Endodermal cell (in vitro differentiated cells): ENCODE data around the gene SPPL3. TPM values are rescaled to one million over a fixed set of nuclear protein-coding genes. Genes with fewer than 3 reads are reported as not detected.

Experiments
- DNase-seq: peaks from one replicate; pipeline ENCODE4 v3.0.0-alpha.2; 2017
- H3K27ac ChIP-seq: 2 replicates; pipeline ENCODE4 v1.5.1; 2013; ENCODE audit warnings: mild to moderate bottlenecking, low read depth, low read length, moderate library complexity
- H3K27me3 ChIP-seq: 2 replicates; pipeline ENCODE4 v1.6.1; 2013; ENCODE audit warnings: mild to moderate bottlenecking, low read length, moderate library complexity; ENCODE audit not compliant: insufficient read depth, control insufficient read depth, poor library complexity, severe bottlenecking
- H3K36me3 ChIP-seq: 2 replicates; pipeline ENCODE4 v1.7.0; 2013; ENCODE audit warnings: mild to moderate bottlenecking, low read length, moderate library complexity; ENCODE audit not compliant: control insufficient read depth, insufficient read depth
- H3K4me1 ChIP-seq: one replicate; pipeline ENCODE4 v1.7.0; 2013; ENCODE audit warnings: low read length; ENCODE audit not compliant: control insufficient read depth, insufficient read depth
- H3K4me3 ChIP-seq: 2 replicates; pipeline ENCODE4 v1.5.1; 2013; ENCODE audit warnings: mild to moderate bottlenecking, low read length, moderate library complexity
- H3K9ac ChIP-seq: 2 replicates; pipeline ENCODE4 v1.6.1; 2013; ENCODE audit warnings: mild to moderate bottlenecking, low read length, moderate library complexity; ENCODE audit not compliant: poor library complexity, severe bottlenecking; ENCODE audit errors: extremely low read depth
- H3K9me3 ChIP-seq: 2 replicates; pipeline ENCODE4 v1.6.1; 2013; ENCODE audit warnings: mild to moderate bottlenecking, low read length, moderate library complexity; ENCODE audit not compliant: control insufficient read depth
- H3K27ac Mint-ChIP-seq: 2 replicates; pipeline ENCODE4 v1.8.0; 2020; ENCODE audit warnings: mixed read lengths
- H3K27me3 Mint-ChIP-seq: 2 replicates; pipeline ENCODE4 v1.8.0; 2021; ENCODE audit warnings: mild to moderate bottlenecking, mixed read lengths; ENCODE audit not compliant: insufficient read depth
- H3K36me3 Mint-ChIP-seq: 2 replicates; pipeline ENCODE4 v1.8.0; 2020; ENCODE audit warnings: low read depth, mixed read lengths
- H3K4me1 Mint-ChIP-seq: 2 replicates; pipeline ENCODE4 v1.8.0; 2020; ENCODE audit warnings: mixed read lengths
- H3K4me3 Mint-ChIP-seq: 2 replicates; pipeline ENCODE4 v1.8.0; 2020; ENCODE audit warnings: mild to moderate bottlenecking, moderate library complexity, mixed read lengths
- H3K9me3 Mint-ChIP-seq: 2 replicates; pipeline ENCODE4 v1.8.0; 2020; ENCODE audit warnings: mild to moderate bottlenecking, mixed read lengths
- CTCF ChIP-seq: fragments of 200-600 bp; sonication (generic); conservative IDR thresholded peaks from 2 replicates; pipeline ENCODE4 v1.5.0; 2021; ENCODE audit warnings: antibody characterized with exemption, mild to moderate bottlenecking
- WGBS, 2 experiments: methylation state at CpG; one replicate each; pipeline versions ENCODE4 v1.1.5 to v1.1.7; 2013; ENCODE audit warnings: missing lambda C conversion rate in 2 of 2, mixed read lengths in 1 of 2; ENCODE audit not compliant: insufficient coverage in 1 of 2, insufficient read length in 1 of 2; 5-methylcytosine and 5-hydroxymethylcytosine counted together
- total RNA-seq, 2 donors: library from RNA; stranded (reverse); fragmentation: NEBNext Ultra II Directional in 1 of 2; extraction: Animal tissue kit (Norgen Biotek cat#: 25700) in 1 of 2; gene quantifications; 2 replicates in 1 of 2; 3 replicates in 1 of 2; pipeline ENCODE4 v1.2.1, GENCODE V29; 2021

Gene SPPL3
- total RNA-seq, 2 donors from 2014 or later, result 41.1 to 46.8 TPM

- Mint-ChIP-seq H3K27ac (no peak overlapping the region), H3K4me3 (no peak overlapping the region), H3K36me3 (no peaks in the 10 kb centered on the region), H3K4me1 (no peaks in the 10 kb centered on the region), H3K27me3 (peaks cover 2% of the 10 kb centered on the region), H3K9me3 (no peaks in the 10 kb centered on the region)
- H3K9ac ChIP-seq, result no peak overlapping the region
- no peaks in the 10 kb centered on the region for H3K27me3 ChIP-seq
- no peaks in the 10 kb centered on the region for H3K9me3 ChIP-seq
- no peak for TF ChIP-seq CTCF
- no peak overlapping the region for H3K27ac ChIP-seq
- no peaks in the 10 kb centered on the region for H3K36me3 ChIP-seq
- no peak for DNase-seq
- 65 to 66% methylated on average over 3 of the region's 3 CpGs for WGBS, 2 experiments
- H3K4me1 ChIP-seq, result no peaks in the 10 kb centered on the region
- no peak overlapping the region for H3K4me3 ChIP-seq
Measured at GRCh38 chr12:120939523-120939922, 35.4 kb upstream of the SPPL3 start.

- Mint-ChIP-seq H3K36me3 (no peaks in the 10 kb centered on the region), H3K4me3 (no peak overlapping the region), H3K9me3 (no peaks in the 10 kb centered on the region), H3K27ac (no peak overlapping the region), H3K27me3 (peaks cover 2% of the 10 kb centered on the region), H3K4me1 (no peaks in the 10 kb centered on the region)
- WGBS, 2 experiments, result 91 to 94% methylated on average over 2 of the region's 3 CpGs
- no peak for DNase-seq
- H3K36me3 ChIP-seq, result no peaks in the 10 kb centered on the region
- no peak overlapping the region for H3K27ac ChIP-seq
- no peak overlapping the region for H3K4me3 ChIP-seq
- H3K9me3 ChIP-seq, result no peaks in the 10 kb centered on the region
- no peaks in the 10 kb centered on the region for H3K27me3 ChIP-seq
- no peak for TF ChIP-seq CTCF
- H3K4me1 ChIP-seq, result no peaks in the 10 kb centered on the region
- H3K9ac ChIP-seq, result no peak overlapping the region
Measured at GRCh38 chr12:120938496-120938895, 34.3 kb upstream of the SPPL3 start.

GRCh38 chr12:120936197-120936596 is 32.0 kb upstream of the SPPL3 start:
- no peaks in the 10 kb centered on the region for H3K36me3 Mint-ChIP-seq
- Histone ChIP-seq H3K4me3 (no peak overlapping the region), H3K27me3 (no peaks in the 10 kb centered on the region), H3K36me3 (no peaks in the 10 kb centered on the region), H3K27ac (no peak overlapping the region), H3K9ac (no peak overlapping the region), H3K4me1 (no peaks in the 10 kb centered on the region), H3K9me3 (no peaks in the 10 kb centered on the region)
- H3K4me1 Mint-ChIP-seq, result no peaks in the 10 kb centered on the region
- no peak for DNase-seq
- no peak overlapping the region for H3K27ac Mint-ChIP-seq
- H3K4me3 Mint-ChIP-seq, result no peak overlapping the region
- no peak for TF ChIP-seq CTCF
- H3K27me3 Mint-ChIP-seq, result peaks cover 4% of the 10 kb centered on the region
- WGBS, 2 experiments, result 43 to 70% methylated on average over 1 to 2 of the region's 2 CpGs
- no peaks in the 10 kb centered on the region for H3K9me3 Mint-ChIP-seq
